B cell (primary cell): ENCODE data around the gene TRPV6. TPM values are rescaled to one million over a fixed set of nuclear protein-coding genes. Genes with fewer than 3 reads are reported as not detected.

Experiments used
- ATAC-seq: fragments of 200-7000 bp; cut with Tn5 transposase; one replicate; pipeline ENCODE4 v1.10.0; 2021; ENCODE audit warnings: low read depth, mild to moderate bottlenecking, moderate number of reproducible peaks, moderate library complexity
- CTCF ChIA-PET: fragments of 350-600 bp; sonication (Branson Sonifier 250); formaldehyde crosslinking; loops from one replicate; lab custom pipeline; 2021; ENCODE audit warnings: antibody characterized with exemption, inconsistent platforms; lab: Charles Lee
- POLR2A ChIA-PET: fragments of 350-600 bp; sonication (Branson Sonifier 250); formaldehyde crosslinking; loops from one replicate; lab custom pipeline; 2021; ENCODE audit warnings: antibody characterized with exemption; lab: Charles Lee
- DNase-seq: peaks from one replicate; pipeline ENCODE4 v3.0.0; 2013
- H2AFZ ChIP-seq: 2 replicates; pipeline ENCODE4 v1.6.1; 2012; ENCODE audit warnings: mild to moderate bottlenecking, low read depth, low read length; ENCODE audit not compliant: insufficient read depth, poor library complexity, severe bottlenecking
- H3K27ac ChIP-seq, 2 donors: 1 replicate in 1 of 2; 2 replicates in 1 of 2; pipeline ENCODE4 v1.5.1; 2012 to 2013; ENCODE audit warnings: low read length in 2 of 2, mild to moderate bottlenecking in 2 of 2, moderate library complexity in 1 of 2
- H3K27me3 ChIP-seq, 4 experiments: fragments of 200-600 bp in 1 of 4; sonication (generic) in 1 of 4; replicated peaks in 1 of 4; 1 replicate in 2 of 4; 2 replicates in 2 of 4; pipeline versions ENCODE4 v1.6.1 to v1.7.0; 2013 to 2016; ENCODE audit warnings: low read length in 3 of 4, mild to moderate bottlenecking in 2 of 4, mixed read lengths in 1 of 4, moderate library complexity in 1 of 4; ENCODE audit not compliant: insufficient read depth in 4 of 4, control insufficient read depth in 3 of 4; ENCODE audit errors: control extremely low read depth in 1 of 4
- H3K36me3 ChIP-seq, 2 experiments: replicated peaks in 1 of 2; 1 replicate in 1 of 2; 2 replicates in 1 of 2; pipeline versions ENCODE4 v1.6.1 to v1.7.1; 2013; ENCODE audit warnings: low read length in 1 of 2; ENCODE audit not compliant: insufficient read depth in 2 of 2, control insufficient read depth in 1 of 2; ENCODE audit errors: control extremely low read depth in 1 of 2, extremely low read depth in 1 of 2
- H3K4me1 ChIP-seq, 2 donors: fragments of 200-600 bp in 1 of 2; sonication (generic) in 1 of 2; 1 replicate in 1 of 2; 2 replicates in 1 of 2; pipeline versions ENCODE4 v1.5.1 to v1.6.1; 2013 to 2017; ENCODE audit warnings: low read length in 2 of 2; ENCODE audit not compliant: control insufficient read depth in 2 of 2, insufficient read depth in 2 of 2
- H3K4me2 ChIP-seq: replicated peaks from 2 replicates; pipeline ENCODE3; 2012; ENCODE audit warnings: mild to moderate bottlenecking, low read depth, low read length; ENCODE audit not compliant: poor library complexity, severe bottlenecking
- H3K4me3 ChIP-seq, 5 experiments: fragments of 200-600 bp in 1 of 5; sonication (generic) in 1 of 5; 1 replicate in 3 of 5; 2 replicates in 2 of 5; pipeline versions ENCODE4 v1.5.1 to v1.7.0; 2011 to 2016; ENCODE audit warnings: low read length in 4 of 5, mild to moderate bottlenecking in 4 of 5, low read depth in 2 of 5, control low read depth in 1 of 5, moderate library complexity in 1 of 5; ENCODE audit not compliant: insufficient read depth in 1 of 5; ENCODE audit errors: control extremely low read depth in 1 of 5, extremely low read depth in 1 of 5
- H3K79me2 ChIP-seq: fragments of 200-600 bp; sonication (generic); one replicate; pipeline ENCODE4 v1.6.0; 2016; ENCODE audit warnings: low read length; ENCODE audit not compliant: control insufficient read depth, insufficient read depth
- H3K9ac ChIP-seq: fragments of 200-600 bp; sonication (generic); 2 replicates; pipeline ENCODE4 v1.6.1; 2017; ENCODE audit warnings: mild to moderate bottlenecking, low read length, moderate library complexity
- H3K9me3 ChIP-seq, 3 donors: one replicate each; pipeline versions ENCODE4 v1.6.1 to v1.7.1; 2013; ENCODE audit warnings: low read length in 2 of 3; ENCODE audit not compliant: control insufficient read depth in 2 of 3, insufficient read depth in 1 of 3; ENCODE audit errors: control extremely low read depth in 1 of 3
- H4K20me1 ChIP-seq: 2 replicates; pipeline ENCODE4 v1.6.0; 2012; ENCODE audit warnings: mild to moderate bottlenecking, low read length; ENCODE audit not compliant: insufficient read depth, control insufficient read depth, poor library complexity, severe bottlenecking
- H3K27ac Mint-ChIP-seq: one replicate; pipeline ENCODE4 v1.8.0; 2021; ENCODE audit warnings: mixed read lengths
- H3K27me3 Mint-ChIP-seq: one replicate; pipeline ENCODE4 v1.8.0; 2021; ENCODE audit warnings: mixed read lengths
- H3K4me1 Mint-ChIP-seq: one replicate; pipeline ENCODE4 v1.8.0; 2021; ENCODE audit warnings: mixed read lengths
- H3K4me3 Mint-ChIP-seq: one replicate; pipeline ENCODE4 v1.8.0; 2021; ENCODE audit warnings: mixed read lengths
- H3K9me3 Mint-ChIP-seq: one replicate; pipeline ENCODE4 v1.8.0; 2022; ENCODE audit warnings: mixed read lengths; ENCODE audit not compliant: insufficient read depth
- CTCF ChIP-seq: fragments of 200-600 bp; IDR thresholded peaks from one replicate; pipeline ENCODE4 v1.8.0; 2022; ENCODE audit warnings: antibody characterized with exemption, mild to moderate bottlenecking
- EZH2 ChIP-seq: IDR thresholded peaks from 2 replicates; pipeline ENCODE4 v1.6.1; 2012; ENCODE audit warnings: borderline replicate concordance, low read depth, mild to moderate bottlenecking, moderate library complexity, low read length; ENCODE audit not compliant: insufficient read depth, poor library complexity, severe bottlenecking
- WGBS: methylation state at CpG from one replicate; pipeline ENCODE4 v1.1.5; 2013; ENCODE audit warnings: missing lambda C conversion rate; ENCODE audit not compliant: insufficient coverage; 5-methylcytosine and 5-hydroxymethylcytosine counted together
- intact Hi-C: fragments of 100-400 bp; cut with micrococcal nuclease; formaldehyde crosslinking; loops from one replicate; pipeline ENCODE4 v1.10.0; 2022
- polyA plus RNA-seq: library from polyadenylated mRNA; depleted of rRNA; stranded (reverse); fragments of >200 nt; gene quantifications from 2 replicates; pipeline ENCODE4 v1.2.3, GENCODE V29; 2012
- total RNA-seq, 2 donors: library from RNA; stranded (reverse); fragments of 120-200 nt in 1 of 2; gene quantifications; 1 replicate in 1 of 2; 2 replicates in 1 of 2; pipeline versions ENCODE4 v1.2.3 to v1.2.4, GENCODE V29; 2013 to 2022

The TRPV6 gene
- total and polyA plus RNA-seq, 2 donors (not counting 1 experiment from before 2014, with no cell fraction given) = not detected

DNA sequence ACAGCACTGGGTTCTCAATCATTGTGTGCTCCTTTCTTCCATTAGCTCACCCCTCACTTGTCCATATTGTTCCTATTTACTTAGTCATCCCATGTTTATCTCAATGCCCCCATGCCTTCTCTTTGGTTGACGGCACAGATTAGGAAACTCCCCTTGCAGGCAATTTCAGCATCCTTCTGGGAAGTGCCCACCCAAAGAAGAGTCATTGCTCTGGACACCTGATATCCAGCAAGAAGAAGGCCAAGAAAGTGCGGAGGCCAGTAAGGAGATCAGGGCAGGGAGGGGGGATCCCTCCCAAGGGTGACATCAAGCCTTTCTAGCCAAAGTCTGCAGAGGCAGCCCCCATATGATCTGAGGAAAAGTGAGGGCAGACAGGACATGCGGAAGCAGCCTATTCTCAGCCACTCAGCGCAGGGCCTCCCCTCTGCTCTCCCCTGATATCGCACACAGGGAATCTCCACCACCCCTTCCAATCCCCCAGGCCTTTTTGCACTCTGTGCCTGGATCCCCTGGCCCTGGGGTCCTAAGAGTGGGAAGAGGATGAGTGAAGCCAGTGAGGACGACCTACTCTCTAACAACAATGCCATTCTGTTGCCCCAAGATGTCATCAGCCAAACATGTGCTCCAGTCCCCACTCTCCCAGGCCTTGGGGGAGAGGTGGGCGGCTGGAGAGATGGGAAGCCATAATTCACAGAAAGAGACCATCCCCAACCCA lies 1.8 kb downstream of the TRPV6 start:
- intact Hi-C loops = no loop called here
- H3K9ac ChIP-seq = no peak overlapping the region
- H4K20me1 ChIP-seq = no peaks in the 10 kb centered on the region
- no peaks in the 10 kb centered on the region for H3K36me3 ChIP-seq
- no peaks in the 10 kb centered on the region for H3K4me1 ChIP-seq
- no peak overlapping the region for H2AFZ ChIP-seq
- Mint-ChIP-seq H3K4me3 (no peak overlapping the region), H3K27me3 (peaks cover 15% of the 10 kb centered on the region), H3K9me3 (no peaks in the 10 kb centered on the region), H3K27ac (no peak overlapping the region), H3K4me1 (no peaks in the 10 kb centered on the region)
- H3K27ac ChIP-seq = no peak overlapping the region
- peaks cover 0 to 5% (median 1%) of the 10 kb centered on the region in 4 experiments for H3K27me3 ChIP-seq
- WGBS = 94% methylated on average over 3 of the region's 7 CpGs
- ATAC-seq (no peak), DNase-seq (no peak)
- H3K79me2 ChIP-seq = no peaks in the 10 kb centered on the region
- no peaks in the 10 kb centered on the region for H3K9me3 ChIP-seq
- POLR2A ChIA-PET = no interaction called here
- CTCF ChIA-PET = no interaction called here
- H3K4me2 ChIP-seq = no peak overlapping the region
- no peak for TF ChIP-seq CTCF
- no peak overlapping the region for H3K4me3 ChIP-seq

- Histone ChIP-seq H2AFZ (no peak overlapping the region), H3K4me3 (no peak overlapping the region), H3K36me3 (no peaks in the 10 kb centered on the region), H3K9me3 (no peaks in the 10 kb centered on the region), H3K79me2 (no peaks in the 10 kb centered on the region), H3K27ac (no peak overlapping the region), H4K20me1 (no peaks in the 10 kb centered on the region), H3K4me2 (no peak overlapping the region), H3K4me1 (no peaks in the 10 kb centered on the region), H3K9ac (no peak overlapping the region), H3K27me3 (peaks cover 0 to 3% (median 1%) of the 10 kb centered on the region in 4 experiments)
- no peaks in the 10 kb centered on the region for H3K4me1 Mint-ChIP-seq
- DNase-seq = no peak
- WGBS = 87% methylated on average over 8 of the region's 10 CpGs
- no peak for ATAC-seq
- H3K4me3 Mint-ChIP-seq = no peak overlapping the region
- no peak overlapping the region for H3K27ac Mint-ChIP-seq
- TF ChIP-seq EZH2 (no peak), CTCF (no peak)
- ChIA-PET CTCF (interaction anchor here (1.0 to 4.6 kb wide), 4 partner anchors 11 to 42 kb away, joined by 3 to 21 read pairs (median 11); partner anchors contain the start of gene EPHB6), POLR2A (no interaction called here)
- no peaks in the 10 kb centered on the region for H3K9me3 Mint-ChIP-seq
- peaks cover 15% of the 10 kb centered on the region for H3K27me3 Mint-ChIP-seq
- intact Hi-C loops = no loop called here
These were observed 2.4 kb downstream of the TRPV6 start for GRCh38 chr7:142883145-142883544.
